ENCODE data around the gene ILKAP.

DNA sequence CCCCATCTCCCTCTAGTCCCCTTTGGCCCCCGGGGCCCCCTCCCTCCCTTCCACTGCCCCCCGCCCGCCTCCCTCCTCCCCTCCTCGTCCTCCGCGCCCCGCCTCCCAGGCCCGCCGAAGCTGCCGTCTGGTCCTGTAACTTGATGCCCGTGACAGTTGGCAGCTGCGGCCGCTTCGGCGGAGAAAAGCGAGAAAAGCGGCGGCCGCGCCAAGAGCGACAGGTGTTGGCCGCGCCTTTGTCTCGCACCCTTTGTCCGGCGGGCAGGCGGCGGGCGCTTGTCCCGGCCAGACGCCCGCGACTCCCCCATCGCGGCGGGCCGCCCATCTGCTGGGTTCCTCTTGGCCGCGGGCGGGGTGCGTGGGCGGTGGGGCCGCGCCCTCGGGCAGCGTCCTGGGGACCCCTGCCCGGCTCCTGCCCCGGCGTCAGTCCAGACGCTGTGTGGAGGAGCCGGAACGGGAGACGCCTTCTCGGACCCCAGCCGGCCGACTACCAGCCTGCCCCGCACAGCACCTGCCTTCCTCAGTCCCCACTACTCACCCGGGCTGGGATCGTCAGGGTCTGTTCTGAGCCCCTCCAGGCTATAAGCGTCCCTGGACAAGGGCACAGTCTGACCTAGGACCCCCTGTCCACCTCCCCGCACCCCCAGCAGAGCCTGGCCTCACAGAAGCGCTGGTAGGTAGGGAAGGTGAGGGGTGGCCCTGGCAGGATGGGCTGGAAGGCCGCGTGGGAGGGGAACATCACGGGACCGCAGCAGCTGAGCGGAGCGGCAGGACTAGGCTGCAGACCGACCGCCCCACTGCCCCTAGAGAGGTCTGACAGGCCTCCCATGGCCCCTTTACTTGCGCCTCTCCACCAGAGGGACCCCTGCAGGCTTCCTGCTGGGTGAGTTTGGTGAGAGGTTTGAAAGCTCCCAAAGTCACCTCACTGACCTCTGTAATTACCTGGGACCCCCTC lies 37.5 kb upstream of the ILKAP start:
- TF ChIP-seq, protein P1, sequence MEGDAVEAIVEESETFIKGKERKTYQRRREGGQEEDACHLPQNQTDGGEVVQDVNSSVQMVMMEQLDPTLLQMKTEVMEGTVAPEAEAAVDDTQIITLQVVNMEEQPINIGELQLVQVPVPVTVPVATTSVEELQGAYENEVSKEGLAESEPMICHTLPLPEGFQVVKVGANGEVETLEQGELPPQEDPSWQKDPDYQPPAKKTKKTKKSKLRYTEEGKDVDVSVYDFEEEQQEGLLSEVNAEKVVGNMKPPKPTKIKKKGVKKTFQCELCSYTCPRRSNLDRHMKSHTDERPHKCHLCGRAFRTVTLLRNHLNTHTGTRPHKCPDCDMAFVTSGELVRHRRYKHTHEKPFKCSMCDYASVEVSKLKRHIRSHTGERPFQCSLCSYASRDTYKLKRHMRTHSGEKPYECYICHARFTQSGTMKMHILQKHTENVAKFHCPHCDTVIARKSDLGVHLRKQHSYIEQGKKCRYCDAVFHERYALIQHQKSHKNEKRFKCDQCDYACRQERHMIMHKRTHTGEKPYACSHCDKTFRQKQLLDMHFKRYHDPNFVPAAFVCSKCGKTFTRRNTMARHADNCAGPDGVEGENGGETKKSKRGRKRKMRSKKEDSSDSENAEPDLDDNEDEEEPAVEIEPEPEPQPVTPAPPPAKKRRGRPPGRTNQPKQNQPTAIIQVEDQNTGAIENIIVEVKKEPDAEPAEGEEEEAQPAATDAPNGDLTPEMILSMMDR (conservative IDR thresholded peaks at IDR 0.05 in 1 of 2, IDR thresholded peaks at IDR 0.05 in 1 of 2; ENCODE audit: low read depth in 1 of 2, low read length in 2 of 2) = no peak
- TF ChIP-seq EZH2 (IDR thresholded peaks at IDR 0.05; ENCODE audit: low read length, missing control alignments) = no peak

All from fibroblast of lung (primary cell).